Measurements from ENCODE around the gene PDE6C.

The PDE6C gene

GRCh38 chr10:93612311-93612710, at the start of gene PDE6C:
TSS of gene PDE6C (plus strand) at chr10:93612537. CDS start at chr10:93612726, 189 bp downstream.
- DNase-seq (ENCODE audit: low read depth in 3 of 3): no peak

GRCh38 chr10:93565446-93565845, 46.9 kb upstream of the PDE6C start:
- no peak for DNase-seq (ENCODE audit: low read depth in 3 of 3)

- DNase-seq (ENCODE audit: low read depth in 3 of 3): no peak
Observed at GRCh38 chr10:93566435-93567276, 45.7 kb upstream of the PDE6C start, which contains the start of gene FFAR4. TSS of gene FFAR4 (plus strand) at chr10:93566665. CDS start at chr10:93566721, 56 bp downstream.

- DNase-seq (ENCODE audit: low read depth in 3 of 3): no peak
Observed at GRCh38 chr10:93567277-93568104, 44.8 kb upstream of the PDE6C start.

GRCh38 chr10:93568105-93568390, 44.3 kb upstream of the PDE6C start:
- DNase-seq (ENCODE audit: low read depth in 3 of 3): no peak

- DNase-seq (ENCODE audit: low read depth in 3 of 3): no peak
Observed at GRCh38 chr10:93570383-93570782, 42.0 kb upstream of the PDE6C start.

- no peak for DNase-seq (ENCODE audit: low read depth in 3 of 3)
Observed at GRCh38 chr10:93572606-93573005, 39.7 kb upstream of the PDE6C start.

- no peak for DNase-seq (ENCODE audit: low read depth in 3 of 3)
Observed at GRCh38 chr10:93573051-93573909, 39.1 kb upstream of the PDE6C start.

- DNase-seq (ENCODE audit: low read depth in 3 of 3): no peak
Observed at GRCh38 chr10:93573924-93574323, 38.4 kb upstream of the PDE6C start.

GRCh38 chr10:93576888-93577287, 35.4 kb upstream of the PDE6C start:
- DNase-seq (ENCODE audit: low read depth in 3 of 3): no peak

- DNase-seq (ENCODE audit: low read depth in 3 of 3): no peak
Observed at GRCh38 chr10:93577565-93577964, 34.8 kb upstream of the PDE6C start.

GRCh38 chr10:93579089-93579488, 33.2 kb upstream of the PDE6C start:
- DNase-seq (ENCODE audit: low read depth in 3 of 3): no peak

- DNase-seq (ENCODE audit: low read depth in 3 of 3): no peak
Observed at GRCh38 chr10:93579985-93580711, 32.2 kb upstream of the PDE6C start.

- DNase-seq (ENCODE audit: low read depth in 3 of 3): no peak
Observed at GRCh38 chr10:93580828-93581227, 31.5 kb upstream of the PDE6C start.

- no peak for DNase-seq (ENCODE audit: low read depth in 3 of 3)
Observed at GRCh38 chr10:93584445-93584844, 27.9 kb upstream of the PDE6C start.

GRCh38 chr10:93589648-93590562, 22.4 kb upstream of the PDE6C start:
- DNase-seq (ENCODE audit: low read depth in 3 of 3): no peak

GRCh38 chr10:93590638-93591037, 21.7 kb upstream of the PDE6C start:
- no peak for DNase-seq (ENCODE audit: low read depth in 3 of 3)

- no peak for DNase-seq (ENCODE audit: low read depth in 3 of 3)
Observed at GRCh38 chr10:93591065-93591808, 21.1 kb upstream of the PDE6C start.

GRCh38 chr10:93593254-93593653, 19.1 kb upstream of the PDE6C start:
- DNase-seq (ENCODE audit: low read depth in 3 of 3): no peak

- no peak for DNase-seq (ENCODE audit: low read depth in 3 of 3)
Observed at GRCh38 chr10:93593749-93594148, 18.6 kb upstream of the PDE6C start.

Measured in stimulated activated CD4-positive, alpha-beta T cell treated with anti-CD3 and anti-CD28 coated beads, TNF-alpha, amount 100 ng/mL, for 48 hours (primary cell).